ENCODE data around the gene CALML5. TPM values are rescaled to one million over a fixed set of nuclear protein-coding genes. Genes with fewer than 3 reads are reported as not detected.

CALML5 gene
- polyA plus RNA-seq, 1 donor from 2014 or later, result not detected

DNA sequence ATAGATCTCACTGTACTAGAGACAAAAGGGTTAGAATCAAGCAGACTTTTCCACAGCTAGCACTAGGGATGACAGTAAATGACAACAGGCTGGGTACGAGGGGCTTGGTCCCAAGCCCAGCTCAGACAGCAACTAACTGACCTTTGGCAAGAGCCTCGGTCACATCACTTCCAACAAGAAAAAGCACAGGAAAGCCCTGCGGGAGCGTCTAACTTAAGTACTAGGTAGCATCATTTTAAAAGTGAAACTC is 48.2 kb upstream of the CALML5 start:
- H4K20me1 ChIP-seq (ENCODE audit: insufficient read depth), result no peaks in the 10 kb centered on the region
- no peaks in the 10 kb centered on the region for H3K9me3 ChIP-seq (ENCODE audit: low read length)
- H3K9ac ChIP-seq (ENCODE audit: low read length), result no peak overlapping the region
- H3K27ac ChIP-seq (ENCODE audit: low read length), result no peak overlapping the region
- no peak for TF ChIP-seq POLR2AphosphoS5 (IDR thresholded peaks at IDR 0.05)
- TF ChIP-seq, protein P1, sequence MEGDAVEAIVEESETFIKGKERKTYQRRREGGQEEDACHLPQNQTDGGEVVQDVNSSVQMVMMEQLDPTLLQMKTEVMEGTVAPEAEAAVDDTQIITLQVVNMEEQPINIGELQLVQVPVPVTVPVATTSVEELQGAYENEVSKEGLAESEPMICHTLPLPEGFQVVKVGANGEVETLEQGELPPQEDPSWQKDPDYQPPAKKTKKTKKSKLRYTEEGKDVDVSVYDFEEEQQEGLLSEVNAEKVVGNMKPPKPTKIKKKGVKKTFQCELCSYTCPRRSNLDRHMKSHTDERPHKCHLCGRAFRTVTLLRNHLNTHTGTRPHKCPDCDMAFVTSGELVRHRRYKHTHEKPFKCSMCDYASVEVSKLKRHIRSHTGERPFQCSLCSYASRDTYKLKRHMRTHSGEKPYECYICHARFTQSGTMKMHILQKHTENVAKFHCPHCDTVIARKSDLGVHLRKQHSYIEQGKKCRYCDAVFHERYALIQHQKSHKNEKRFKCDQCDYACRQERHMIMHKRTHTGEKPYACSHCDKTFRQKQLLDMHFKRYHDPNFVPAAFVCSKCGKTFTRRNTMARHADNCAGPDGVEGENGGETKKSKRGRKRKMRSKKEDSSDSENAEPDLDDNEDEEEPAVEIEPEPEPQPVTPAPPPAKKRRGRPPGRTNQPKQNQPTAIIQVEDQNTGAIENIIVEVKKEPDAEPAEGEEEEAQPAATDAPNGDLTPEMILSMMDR (IDR thresholded peaks at IDR 0.05; ENCODE audit: poor library complexity, severe bottlenecking), result no peak
- no peaks in the 10 kb centered on the region for H3K27me3 ChIP-seq (ENCODE audit: insufficient read depth, low read depth, low read length)
- no peak overlapping the region for H3K4me2 ChIP-seq (ENCODE audit: low read length)
- no peaks in the 10 kb centered on the region for H3K9me2 ChIP-seq (ENCODE audit: insufficient read depth, low read length)
- H3K36me3 ChIP-seq (ENCODE audit: insufficient read depth, low read length), result no peaks in the 10 kb centered on the region
- no peaks in the 10 kb centered on the region for H3K79me2 ChIP-seq (replicated peaks; ENCODE audit: insufficient read depth, low read length)
- H3F3A ChIP-seq (ENCODE audit: insufficient read depth, low read length, poor library complexity, severe bottlenecking), result no peaks in the 10 kb centered on the region
- no peak overlapping the region for H2AFZ ChIP-seq (ENCODE audit: low read depth, low read length)
- no peak overlapping the region for H3K4me3 ChIP-seq (ENCODE audit: low read length)

DNA sequence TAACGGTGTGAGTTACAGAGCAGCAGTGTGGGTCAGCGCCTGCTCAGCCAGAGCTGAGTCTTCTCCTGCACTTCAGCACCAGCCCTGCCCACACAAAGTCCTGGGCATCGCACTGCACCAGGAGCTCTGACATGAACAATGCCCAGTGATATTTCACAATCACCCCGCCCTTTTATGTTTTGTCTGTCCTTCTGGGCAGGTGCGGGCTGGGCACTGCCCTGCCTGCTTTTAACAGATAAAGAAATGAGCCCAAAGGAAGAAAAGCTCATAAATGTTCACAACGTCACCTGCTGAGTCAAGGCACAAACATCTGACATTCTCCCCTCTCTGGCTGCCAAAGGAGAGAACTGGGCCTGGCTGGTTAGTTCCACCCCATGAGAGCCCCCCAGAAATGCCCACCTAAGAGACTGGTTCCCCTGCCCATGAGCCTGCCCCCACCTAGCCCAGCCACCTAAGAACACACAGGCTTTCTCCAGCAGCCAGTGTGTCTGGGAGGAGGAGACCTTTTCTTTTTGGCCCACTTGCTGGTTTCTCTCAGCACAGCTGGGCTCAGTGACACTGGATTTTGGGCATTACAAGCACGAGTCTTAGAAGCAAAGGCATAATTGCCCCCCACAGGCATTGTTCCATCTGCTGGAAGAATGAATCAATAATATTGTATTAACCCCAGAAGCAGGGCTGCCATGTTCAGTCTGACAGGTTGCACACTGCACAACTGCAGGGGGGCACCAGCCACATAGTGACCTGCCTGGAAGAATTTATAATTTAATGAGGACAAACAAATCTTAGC is 47.7 kb upstream of the CALML5 start:
- Histone ChIP-seq H2AFZ (ENCODE audit: low read depth, low read length) (no peak overlapping the region), H3K9ac (ENCODE audit: low read length) (no peak overlapping the region), H3K36me3 (ENCODE audit: insufficient read depth, low read length) (no peaks in the 10 kb centered on the region), H3K27me3 (ENCODE audit: insufficient read depth, low read depth, low read length) (no peaks in the 10 kb centered on the region), H3K27ac (ENCODE audit: low read length) (no peak overlapping the region), H3K4me3 (ENCODE audit: low read length) (no peak overlapping the region), H3K9me3 (ENCODE audit: low read length) (no peaks in the 10 kb centered on the region), H3K4me2 (ENCODE audit: low read length) (no peak overlapping the region), H3K9me2 (ENCODE audit: insufficient read depth, low read length) (no peaks in the 10 kb centered on the region), H3F3A (ENCODE audit: insufficient read depth, low read length, poor library complexity, severe bottlenecking) (no peaks in the 10 kb centered on the region), H4K20me1 (ENCODE audit: insufficient read depth) (no peaks in the 10 kb centered on the region), H3K79me2 (replicated peaks; ENCODE audit: insufficient read depth, low read length) (no peaks in the 10 kb centered on the region)
- TF ChIP-seq EZH2 (IDR thresholded peaks at IDR 0.05; ENCODE audit: borderline replicate concordance, insufficient read depth, low read length, poor library complexity, severe bottlenecking) (no peak), RAD21 (conservative IDR thresholded peaks at IDR 0.05) (no peak), EP300 (conservative IDR thresholded peaks at IDR 0.05; ENCODE audit: poor library complexity, severe bottlenecking) (no peak), POLR2AphosphoS5 (IDR thresholded peaks at IDR 0.05) (no peak), SMC3 (conservative IDR thresholded peaks at IDR 0.05; ENCODE audit: poor library complexity) (no peak), MXI1 (conservative IDR thresholded peaks at IDR 0.05; ENCODE audit: poor library complexity, severe bottlenecking) (no peak), TAF1 (IDR thresholded peaks at IDR 0.05; ENCODE audit: low read depth) (no peak)
- TF ChIP-seq, protein P2, sequence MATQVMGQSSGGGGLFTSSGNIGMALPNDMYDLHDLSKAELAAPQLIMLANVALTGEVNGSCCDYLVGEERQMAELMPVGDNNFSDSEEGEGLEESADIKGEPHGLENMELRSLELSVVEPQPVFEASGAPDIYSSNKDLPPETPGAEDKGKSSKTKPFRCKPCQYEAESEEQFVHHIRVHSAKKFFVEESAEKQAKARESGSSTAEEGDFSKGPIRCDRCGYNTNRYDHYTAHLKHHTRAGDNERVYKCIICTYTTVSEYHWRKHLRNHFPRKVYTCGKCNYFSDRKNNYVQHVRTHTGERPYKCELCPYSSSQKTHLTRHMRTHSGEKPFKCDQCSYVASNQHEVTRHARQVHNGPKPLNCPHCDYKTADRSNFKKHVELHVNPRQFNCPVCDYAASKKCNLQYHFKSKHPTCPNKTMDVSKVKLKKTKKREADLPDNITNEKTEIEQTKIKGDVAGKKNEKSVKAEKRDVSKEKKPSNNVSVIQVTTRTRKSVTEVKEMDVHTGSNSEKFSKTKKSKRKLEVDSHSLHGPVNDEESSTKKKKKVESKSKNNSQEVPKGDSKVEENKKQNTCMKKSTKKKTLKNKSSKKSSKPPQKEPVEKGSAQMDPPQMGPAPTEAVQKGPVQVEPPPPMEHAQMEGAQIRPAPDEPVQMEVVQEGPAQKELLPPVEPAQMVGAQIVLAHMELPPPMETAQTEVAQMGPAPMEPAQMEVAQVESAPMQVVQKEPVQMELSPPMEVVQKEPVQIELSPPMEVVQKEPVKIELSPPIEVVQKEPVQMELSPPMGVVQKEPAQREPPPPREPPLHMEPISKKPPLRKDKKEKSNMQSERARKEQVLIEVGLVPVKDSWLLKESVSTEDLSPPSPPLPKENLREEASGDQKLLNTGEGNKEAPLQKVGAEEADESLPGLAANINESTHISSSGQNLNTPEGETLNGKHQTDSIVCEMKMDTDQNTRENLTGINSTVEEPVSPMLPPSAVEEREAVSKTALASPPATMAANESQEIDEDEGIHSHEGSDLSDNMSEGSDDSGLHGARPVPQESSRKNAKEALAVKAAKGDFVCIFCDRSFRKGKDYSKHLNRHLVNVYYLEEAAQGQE (IDR thresholded peaks at IDR 0.05; ENCODE audit: borderline replicate concordance), result no peak
- TF ChIP-seq, protein P1 (IDR thresholded peaks at IDR 0.05; ENCODE audit: poor library complexity, severe bottlenecking), result no peak

Data from neural cell (in vitro differentiated cells).